Ureter (tissue), 1 donor: ENCODE results near the gene CASP2. TPM values are rescaled to one million over a fixed set of nuclear protein-coding genes. Genes with fewer than 3 reads are reported as not detected.

ENCODE experiments used
- DNase-seq: peaks from one replicate; pipeline ENCODE4 v3.0.0-alpha.2; 2020; ENCODE audit warnings: low spot score
- total RNA-seq: library from RNA; stranded (reverse); gene quantifications from one replicate; pipeline ENCODE4 v1.2.4, GENCODE V29; 2023
- donor health status: DM: yes; HTN: yes; CAD: no.

The CASP2 gene
- 42.3 TPM for total RNA-seq

GRCh38 chr7:143287935-143288826 is at the start of gene CASP2:
CASP2 (plus strand) TSS chr7:143288351; CDS start chr7:143288456, 105 bp downstream.
- DNase-seq, result peak; percentile 98

GRCh38 chr7:143239813-143240212 is 48.3 kb upstream of the CASP2 start:
- DNase-seq, result no peak

GRCh38 chr7:143240291-143241168 is 47.6 kb upstream of the CASP2 start:
- peak; percentile 71 for DNase-seq

GRCh38 chr7:143242306-143242705 is 45.8 kb upstream of the CASP2 start:
- DNase-seq, result no peak

GRCh38 chr7:143243111-143243510 is 45.0 kb upstream of the CASP2 start:
- no peak for DNase-seq

GRCh38 chr7:143243614-143244013 is 44.5 kb upstream of the CASP2 start:
- DNase-seq, result no peak

GRCh38 chr7:143244321-143244720 is 43.8 kb upstream of the CASP2 start:
- DNase-seq, result no peak

GRCh38 chr7:143245123-143245522 is 43.0 kb upstream of the CASP2 start:
- no peak for DNase-seq

- no peak for DNase-seq
Measured at GRCh38 chr7:143247372-143247771, 40.8 kb upstream of the CASP2 start.

GRCh38 chr7:143248761-143249354 is 39.3 kb upstream of the CASP2 start:
- no peak for DNase-seq

- DNase-seq, result no peak
Measured at GRCh38 chr7:143250199-143250598, 38.0 kb upstream of the CASP2 start.

- no peak for DNase-seq
Measured at GRCh38 chr7:143250822-143251221, 37.3 kb upstream of the CASP2 start.

- no peak for DNase-seq
Measured at GRCh38 chr7:143252006-143252405, 36.1 kb upstream of the CASP2 start.

- DNase-seq, result no peak
Measured at GRCh38 chr7:143255564-143255963, 32.6 kb upstream of the CASP2 start.

- DNase-seq, result no peak
Measured at GRCh38 chr7:143256325-143256724, 31.8 kb upstream of the CASP2 start.

- no peak for DNase-seq
Measured at GRCh38 chr7:143256932-143257331, 31.2 kb upstream of the CASP2 start.

GRCh38 chr7:143257501-143257900 is 30.6 kb upstream of the CASP2 start:
- no peak for DNase-seq

- no peak for DNase-seq
Measured at GRCh38 chr7:143258831-143259230, 29.3 kb upstream of the CASP2 start.

GRCh38 chr7:143259765-143260164 is 28.4 kb upstream of the CASP2 start:
- no peak for DNase-seq

GRCh38 chr7:143261901-143262300 is 26.2 kb upstream of the CASP2 start:
- no peak for DNase-seq

GRCh38 chr7:143263266-143264195 is 24.6 kb upstream of the CASP2 start, which contains the start of gene GSTK1:
GSTK1 (plus strand) TSS chr7:143263441; CDS start chr7:143263514, 73 bp downstream.
- peak; percentile 87 for DNase-seq
